Ovary (tissue), 3 donors: ENCODE data around the gene CD4.

ENCODE experiments used
- CTCF ChIP-seq, 3 donors: fragments of 450-650 bp in 2 of 3; fragments of 200-600 bp in 1 of 3; IDR thresholded peaks; one replicate each; pipeline versions ENCODE4 v1.5.1 to v1.8.0; 2016 to 2022; ENCODE audit warnings: antibody characterized with exemption in 3 of 3, mild to moderate bottlenecking in 1 of 3
- EP300 ChIP-seq: sonication (generic); formaldehyde crosslinking; IDR thresholded peaks from one replicate; pipeline ENCODE4 v1.6.1; 2017; ENCODE audit warnings: antibody characterized with exemption
- POLR2A ChIP-seq: fragments of 450-650 bp; IDR thresholded peaks from one replicate; pipeline ENCODE4 v1.6.1; 2017; ENCODE audit warnings: antibody characterized with exemption, mild to moderate bottlenecking, moderate library complexity
- donor health status: DM: no; HTN: no; CAD: no.

DNA sequence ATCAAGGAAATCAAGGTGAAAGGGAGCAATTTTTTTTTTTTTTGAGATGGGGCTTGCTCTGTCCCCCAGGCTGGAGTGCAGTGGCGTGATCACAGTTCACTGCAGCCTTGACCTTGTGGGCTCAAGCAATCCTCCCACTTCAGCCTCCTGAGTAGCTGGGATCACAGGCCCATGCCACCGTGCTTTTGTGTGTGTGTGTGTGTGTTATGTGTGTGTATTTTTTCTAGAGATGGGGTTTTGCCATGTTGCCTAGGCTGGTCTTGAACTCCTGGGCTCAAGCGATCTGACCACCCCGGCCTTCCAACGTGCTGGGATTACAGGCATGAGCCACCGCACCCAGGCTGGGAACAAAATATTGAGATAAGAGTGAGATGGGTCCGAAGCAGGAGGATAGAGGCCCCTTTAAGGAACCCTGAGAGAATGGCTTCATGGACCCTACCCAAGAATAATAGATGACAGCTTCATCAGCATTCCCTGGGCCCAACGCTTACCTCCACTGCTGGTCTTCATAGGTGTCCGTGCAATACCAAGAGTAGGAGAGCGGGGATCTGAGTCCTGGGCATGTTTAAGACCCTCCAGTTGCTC, 60.7 kb downstream of the CD4 start:
- TF ChIP-seq POLR2A = no peak
- no peak for TF ChIP-seq CTCF (IDR thresholded peaks at IDR 0.05)
- TF ChIP-seq EP300 = no peak
